ENCODE data around the gene PACSIN3.

Gene PACSIN3

GRCh38 chr11:47155879-47156278 is 30.4 kb downstream of the PACSIN3 start:
- Histone ChIP-seq H3K27ac (ENCODE audit: low read length) (no peak overlapping the region), H3K9me3 (ENCODE audit: control insufficient read depth, insufficient read depth, low read length) (no peaks in the 10 kb centered on the region), H3K36me3 (ENCODE audit: control insufficient read depth, insufficient read depth, low read length) (peaks cover 3% of the 10 kb centered on the region; the same call in 1 of the 2 replicates), H3K27me3 (ENCODE audit: control insufficient read depth, insufficient read depth, low read length) (no peaks in the 10 kb centered on the region), H3K4me1 (ENCODE audit: control insufficient read depth, insufficient read depth, low read length) (0 out of 2 replicates have a peak, but pooled peaks cover 2% of the 10 kb centered on the region), H3K4me3 (ENCODE audit: low read length) (no peak overlapping the region)
- no CpG with 5 or more reads among the region's 4 CpGs for WGBS (ENCODE audit: insufficient coverage, insufficient read length)
- no peak for DNase-seq (ENCODE audit: low read depth, low spot score)

GRCh38 chr11:47154616-47155570 is 31.3 kb downstream of the PACSIN3 start:
- WGBS (ENCODE audit: insufficient coverage, insufficient read length): 100% methylated on average over 1 of the region's 18 CpGs
- Histone ChIP-seq H3K27me3 (ENCODE audit: control insufficient read depth, insufficient read depth, low read length) (no peaks in the 10 kb centered on the region), H3K4me3 (ENCODE audit: low read length) (no peak overlapping the region), H3K36me3 (ENCODE audit: control insufficient read depth, insufficient read depth, low read length) (peaks cover 3% of the 10 kb centered on the region; the same call in 1 of the 2 replicates), H3K9me3 (ENCODE audit: control insufficient read depth, insufficient read depth, low read length) (no peaks in the 10 kb centered on the region), H3K4me1 (ENCODE audit: control insufficient read depth, insufficient read depth, low read length) (0 out of 2 replicates have a peak, but pooled peaks cover 2% of the 10 kb centered on the region), H3K27ac (ENCODE audit: low read length) (no peak overlapping the region)
- DNase-seq (ENCODE audit: low read depth, low spot score): no peak

GRCh38 chr11:47152953-47153950 is 33.0 kb downstream of the PACSIN3 start:
- Histone ChIP-seq H3K9me3 (ENCODE audit: control insufficient read depth, insufficient read depth, low read length) (no peaks in the 10 kb centered on the region), H3K27me3 (ENCODE audit: control insufficient read depth, insufficient read depth, low read length) (no peaks in the 10 kb centered on the region), H3K4me1 (ENCODE audit: control insufficient read depth, insufficient read depth, low read length) (0 out of 2 replicates have a peak, but pooled peaks cover 2% of the 10 kb centered on the region), H3K36me3 (ENCODE audit: control insufficient read depth, insufficient read depth, low read length) (peaks cover 3% of the 10 kb centered on the region; the same call in 1 of the 2 replicates), H3K27ac (ENCODE audit: low read length) (no peak overlapping the region), H3K4me3 (ENCODE audit: low read length) (no peak overlapping the region)
- no CpG with 5 or more reads among the region's 11 CpGs for WGBS (ENCODE audit: insufficient coverage, insufficient read length)
- peak; percentile 66 for DNase-seq (ENCODE audit: low read depth, low spot score)

- Histone ChIP-seq H3K4me3 (ENCODE audit: low read length) (no peak overlapping the region), H3K27me3 (ENCODE audit: control insufficient read depth, insufficient read depth, low read length) (no peaks in the 10 kb centered on the region), H3K4me1 (ENCODE audit: control insufficient read depth, insufficient read depth, low read length) (0 out of 2 replicates have a peak, but pooled peaks cover 2% of the 10 kb centered on the region), H3K27ac (ENCODE audit: low read length) (no peak overlapping the region), H3K36me3 (ENCODE audit: control insufficient read depth, insufficient read depth, low read length) (peaks cover 3% of the 10 kb centered on the region; the same call in 1 of the 2 replicates), H3K9me3 (ENCODE audit: control insufficient read depth, insufficient read depth, low read length) (no peaks in the 10 kb centered on the region)
- DNase-seq (ENCODE audit: low read depth, low spot score): no peak
- no CpG with 5 or more reads among the region's 16 CpGs for WGBS (ENCODE audit: insufficient coverage, insufficient read length)
Observed at GRCh38 chr11:47152126-47152952, 33.9 kb downstream of the PACSIN3 start.

GRCh38 chr11:47149782-47150181 is 36.5 kb downstream of the PACSIN3 start:
- WGBS (ENCODE audit: insufficient coverage, insufficient read length): no CpG with 5 or more reads among the region's 2 CpGs
- H3K4me1 ChIP-seq (ENCODE audit: control insufficient read depth, insufficient read depth, low read length): 0 out of 2 replicates have a peak, but pooled peaks cover 2% of the 10 kb centered on the region

GRCh38 chr11:47148903-47149531 is 37.2 kb downstream of the PACSIN3 start:
- Histone ChIP-seq H3K9me3 (ENCODE audit: control insufficient read depth, insufficient read depth, low read length) (no peaks in the 10 kb centered on the region), H3K4me1 (ENCODE audit: control insufficient read depth, insufficient read depth, low read length) (0 out of 2 replicates have a peak, but pooled peaks cover 2% of the 10 kb centered on the region), H3K27ac (ENCODE audit: low read length) (no peak overlapping the region), H3K27me3 (ENCODE audit: control insufficient read depth, insufficient read depth, low read length) (no peaks in the 10 kb centered on the region), H3K36me3 (ENCODE audit: control insufficient read depth, insufficient read depth, low read length) (no peaks in the 10 kb centered on the region), H3K4me3 (ENCODE audit: low read length) (no peak overlapping the region)
- whole genome bisulfite sequencing (ENCODE audit: insufficient coverage, insufficient read length): no CpG with 5 or more reads among the region's 10 CpGs
- DNase-seq (ENCODE audit: low read depth, low spot score): no peak

More at GRCh38 chr11:47149782-47150181, 36.5 kb downstream of the PACSIN3 start:
- no peaks in the 10 kb centered on the region for H3K36me3 ChIP-seq (ENCODE audit: control insufficient read depth, insufficient read depth, low read length)
- no peak overlapping the region for H3K4me3 ChIP-seq (ENCODE audit: low read length)
- H3K27ac ChIP-seq (ENCODE audit: low read length): no peak overlapping the region
- H3K27me3 ChIP-seq (ENCODE audit: control insufficient read depth, insufficient read depth, low read length): no peaks in the 10 kb centered on the region
- no peaks in the 10 kb centered on the region for H3K9me3 ChIP-seq (ENCODE audit: control insufficient read depth, insufficient read depth, low read length)
- DNase-seq (ENCODE audit: low read depth, low spot score): no peak

- Histone ChIP-seq H3K9me3 (ENCODE audit: control insufficient read depth, insufficient read depth, low read length) (no peaks in the 10 kb centered on the region), H3K4me1 (ENCODE audit: control insufficient read depth, insufficient read depth, low read length) (0 out of 2 replicates have a peak, but pooled peaks cover 2% of the 10 kb centered on the region), H3K27ac (ENCODE audit: low read length) (no peak overlapping the region), H3K36me3 (ENCODE audit: control insufficient read depth, insufficient read depth, low read length) (no peaks in the 10 kb centered on the region), H3K27me3 (ENCODE audit: control insufficient read depth, insufficient read depth, low read length) (no peaks in the 10 kb centered on the region), H3K4me3 (ENCODE audit: low read length) (no peak overlapping the region)
- no CpG with 5 or more reads among the region's 4 CpGs for WGBS (ENCODE audit: insufficient coverage, insufficient read length)
- DNase-seq (ENCODE audit: low read depth, low spot score): no peak
Observed at GRCh38 chr11:47148270-47148669, 38.0 kb downstream of the PACSIN3 start.

GRCh38 chr11:47147681-47148080 is 38.6 kb downstream of the PACSIN3 start:
- Histone ChIP-seq H3K27ac (ENCODE audit: low read length) (no peak overlapping the region), H3K4me3 (ENCODE audit: low read length) (no peak overlapping the region), H3K4me1 (ENCODE audit: control insufficient read depth, insufficient read depth, low read length) (no peaks in the 10 kb centered on the region), H3K27me3 (ENCODE audit: control insufficient read depth, insufficient read depth, low read length) (no peaks in the 10 kb centered on the region), H3K9me3 (ENCODE audit: control insufficient read depth, insufficient read depth, low read length) (no peaks in the 10 kb centered on the region), H3K36me3 (ENCODE audit: control insufficient read depth, insufficient read depth, low read length) (no peaks in the 10 kb centered on the region)
- DNase-seq (ENCODE audit: low read depth, low spot score): no peak
- WGBS (ENCODE audit: insufficient coverage, insufficient read length): no CpG with 5 or more reads among the region's 7 CpGs

- Histone ChIP-seq H3K36me3 (ENCODE audit: control insufficient read depth, insufficient read depth, low read length) (no peaks in the 10 kb centered on the region), H3K27me3 (ENCODE audit: control insufficient read depth, insufficient read depth, low read length) (no peaks in the 10 kb centered on the region), H3K4me3 (ENCODE audit: low read length) (no peak overlapping the region), H3K4me1 (ENCODE audit: control insufficient read depth, insufficient read depth, low read length) (no peaks in the 10 kb centered on the region), H3K27ac (ENCODE audit: low read length) (no peak overlapping the region), H3K9me3 (ENCODE audit: control insufficient read depth, insufficient read depth, low read length) (no peaks in the 10 kb centered on the region)
- no peak for DNase-seq (ENCODE audit: low read depth, low spot score)
- no CpG with 5 or more reads among the region's 2 CpGs for WGBS (ENCODE audit: insufficient coverage, insufficient read length)
Observed at GRCh38 chr11:47147250-47147649, 39.0 kb downstream of the PACSIN3 start.

Data from iPS DF 6.9 (cell line).